GM23338 (cell line): ENCODE measurements around the gene ARHGEF28. TPM values are rescaled to one million over a fixed set of nuclear protein-coding genes. Genes with fewer than 3 reads are reported as not detected.

Experiments used
- ATAC-seq: fragments of 200-7000 bp; cut with Tn5 transposase; 3 replicates; pipeline ENCODE4 v1.9.1; 2020
- DNase-seq: peaks from one replicate; pipeline ENCODE4 v3.0.0-alpha.2; 2015; ENCODE audit warnings: low spot score
- H2AFZ ChIP-seq: fragments of 200-600 bp; sonication (generic); 2 replicates; pipeline ENCODE4 v1.8.0; 2016; ENCODE audit warnings: antibody characterized with exemption, mild to moderate bottlenecking, moderate library complexity
- H3F3A ChIP-seq: fragments of 200-600 bp; sonication (generic); replicated peaks from 2 replicates; pipeline ENCODE4 v1.8.0; 2017; ENCODE audit warnings: antibody characterized with exemption, mixed run types, low read depth
- H3K27ac ChIP-seq: fragments of 200-600 bp; sonication (generic); 2 replicates; pipeline ENCODE4 v1.6.1; 2016; ENCODE audit warnings: low read depth
- H3K27me3 ChIP-seq: fragments of 200-600 bp; sonication (generic); 2 replicates; pipeline ENCODE4 v1.8.0; 2016; ENCODE audit warnings: mild to moderate bottlenecking, mixed run types, moderate library complexity; ENCODE audit not compliant: insufficient read depth
- H3K36me3 ChIP-seq: fragments of 200-600 bp; sonication (generic); 2 replicates; pipeline ENCODE4 v1.8.0; 2016; ENCODE audit warnings: mild to moderate bottlenecking; ENCODE audit not compliant: insufficient read depth
- H3K4me1 ChIP-seq: fragments of 200-600 bp; sonication (generic); 2 replicates; pipeline ENCODE4 v1.8.0; 2016; ENCODE audit warnings: mild to moderate bottlenecking, moderate library complexity; ENCODE audit not compliant: insufficient read depth
- H3K4me2 ChIP-seq: fragments of 200-600 bp; sonication (generic); 2 replicates; pipeline ENCODE4 v1.7.1; 2017; ENCODE audit warnings: mixed run types
- H3K4me3 ChIP-seq: fragments of 200-600 bp; sonication (generic); 2 replicates; pipeline ENCODE4 v1.6.1; 2016; ENCODE audit warnings: mixed run types
- H3K79me2 ChIP-seq: fragments of 200-600 bp; sonication (generic); replicated peaks from 2 replicates; pipeline ENCODE4 v1.8.0; 2017; ENCODE audit warnings: mild to moderate bottlenecking; ENCODE audit not compliant: insufficient read depth
- H3K9me2 ChIP-seq: fragments of 200-600 bp; sonication (generic); 2 replicates; pipeline ENCODE4 v1.8.0; 2017; ENCODE audit not compliant: insufficient read depth
- H4K20me1 ChIP-seq: fragments of 200-600 bp; sonication (generic); replicated peaks from 2 replicates; pipeline ENCODE4 v1.8.0; 2017; ENCODE audit warnings: mild to moderate bottlenecking; ENCODE audit not compliant: insufficient read depth
- H3K27ac Mint-ChIP-seq: 2 replicates; pipeline ENCODE4 v1.8.0; 2020; ENCODE audit warnings: inconsistent platforms, mild to moderate bottlenecking, moderate library complexity, mixed read lengths
- H3K27me3 Mint-ChIP-seq: 3 replicates; pipeline ENCODE4 v1.8.0; 2022; ENCODE audit warnings: low read depth, mild to moderate bottlenecking, moderate library complexity, mixed read lengths, inconsistent platforms; ENCODE audit not compliant: insufficient read depth, poor library complexity
- H3K36me3 Mint-ChIP-seq: 3 replicates; pipeline ENCODE4 v1.8.0; 2021; ENCODE audit warnings: low read depth, mild to moderate bottlenecking, inconsistent platforms, moderate library complexity, mixed read lengths
- H3K4me1 Mint-ChIP-seq: 3 replicates; pipeline ENCODE4 v1.8.0; 2020; ENCODE audit warnings: mild to moderate bottlenecking, inconsistent platforms, mixed read lengths
- H3K4me3 Mint-ChIP-seq: 3 replicates; pipeline ENCODE4 v1.8.0; 2021; ENCODE audit warnings: moderate library complexity, mild to moderate bottlenecking, inconsistent platforms, mixed read lengths
- H3K9me3 Mint-ChIP-seq: 3 replicates; pipeline ENCODE4 v1.8.0; 2020; ENCODE audit warnings: moderate library complexity, mild to moderate bottlenecking, inconsistent platforms, mixed read lengths
- CREB1 ChIP-seq: fragments of 250-450 bp; sonication (Bioruptor Pico); IDR thresholded peaks from 2 replicates; pipeline ENCODE4 v1.5.0; 2020; ENCODE audit warnings: low read depth, mild to moderate bottlenecking, moderate library complexity
- EZH2 ChIP-seq: fragments of 200-600 bp; sonication (generic); IDR thresholded peaks from one replicate; pipeline ENCODE4 v1.8.0; 2017; ENCODE audit warnings: antibody characterized with exemption, mild to moderate bottlenecking, low read depth; ENCODE audit not compliant: unreplicated experiment
- JUNB ChIP-seq: IDR thresholded peaks from one replicate; pipeline ENCODE4 v1.6.1; 2016; ENCODE audit warnings: antibody characterized with exemption; ENCODE audit not compliant: unreplicated experiment
- NANOG ChIP-seq: IDR thresholded peaks from 2 replicates; pipeline ENCODE4 v1.6.1; 2016; ENCODE audit warnings: antibody characterized with exemption, borderline replicate concordance
- POLR2AphosphoS5 ChIP-seq: IDR thresholded peaks from 2 replicates; pipeline ENCODE4 v1.6.1; 2016; ENCODE audit warnings: antibody characterized with exemption, low read depth
- STAT1 ChIP-seq: IDR thresholded peaks from one replicate; pipeline ENCODE4 v1.6.1; 2016; ENCODE audit warnings: antibody characterized with exemption; ENCODE audit not compliant: unreplicated experiment
- ZNF114 ChIP-seq: fragments of 250-450 bp; sonication (Bioruptor Pico); IDR thresholded peaks from 2 replicates; pipeline ENCODE4 v1.5.0; 2020; ENCODE audit warnings: mild to moderate bottlenecking, moderate library complexity
- ZNF331 ChIP-seq: fragments of 250-450 bp; sonication (Bioruptor Pico); IDR thresholded peaks from 2 replicates; pipeline ENCODE4 v1.5.0; 2020; ENCODE audit warnings: low read depth, mild to moderate bottlenecking, moderate library complexity
- polyA plus RNA-seq: library from polyadenylated mRNA; unstranded; fragments of >200 nt; fragmentation: Nextera tagmentation; extraction: Ambion mirVana; gene quantifications from 2 replicates; pipeline ENCODE4 v1.2.1, GENCODE V29; 2016
- total RNA-seq: library from RNA; depleted of rRNA; stranded (reverse); fragments of >200 nt; shearing (Covaris generic); gene quantifications from 2 replicates; pipeline ENCODE4 v1.2.3, GENCODE V29; 2014
- TF ChIP-seq, protein P1 (sequence below): IDR thresholded peaks from 2 replicates; pipeline ENCODE4 v1.6.1; 2016; ENCODE audit warnings: antibody characterized with exemption
- TF ChIP-seq, protein P2 (sequence below): fragments of 250-450 bp; sonication (Bioruptor Pico); IDR thresholded peaks from 2 replicates; pipeline ENCODE4 v1.5.0; 2020; ENCODE audit warnings: mild to moderate bottlenecking, moderate library complexity
- TF ChIP-seq, protein P3 (sequence below), 2 experiments: fragments of 200-600 bp in 1 of 2; sonication (generic) in 1 of 2; conservative IDR thresholded peaks; 2 replicates each; pipeline versions ENCODE4 v1.5.1 to v1.6.1; 2016 to 2017; ENCODE audit warnings: antibody characterized with exemption in 2 of 2, low read depth in 2 of 2, mild to moderate bottlenecking in 2 of 2, moderate library complexity in 1 of 2

The ARHGEF28 gene
- total and polyA plus RNA-seq, 2 experiments from 2014 or later, result 0.39 to 1.0 TPM

DNA sequence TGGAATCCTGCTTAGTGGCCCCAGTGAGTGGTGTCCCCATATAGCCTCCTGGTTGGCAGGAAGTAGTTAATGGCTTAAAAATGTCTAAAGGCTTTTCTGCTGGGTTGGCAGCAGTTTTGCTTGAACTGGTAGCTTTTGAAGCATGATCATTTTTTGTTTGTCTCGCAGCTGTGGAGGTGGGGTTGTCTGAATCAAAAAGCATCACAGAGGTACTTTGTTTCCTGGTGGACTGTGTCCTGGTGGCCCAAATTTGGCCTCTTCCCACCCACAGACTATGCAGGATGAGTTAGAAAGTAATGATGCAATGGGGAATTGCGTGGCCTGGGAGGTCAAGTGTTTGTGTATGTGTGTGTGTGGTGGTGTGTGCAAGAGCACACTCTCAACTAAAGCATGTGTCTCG is 322.7 kb downstream of the ARHGEF28 start:
- ATAC-seq (no peak), DNase-seq (no peak)

DNA sequence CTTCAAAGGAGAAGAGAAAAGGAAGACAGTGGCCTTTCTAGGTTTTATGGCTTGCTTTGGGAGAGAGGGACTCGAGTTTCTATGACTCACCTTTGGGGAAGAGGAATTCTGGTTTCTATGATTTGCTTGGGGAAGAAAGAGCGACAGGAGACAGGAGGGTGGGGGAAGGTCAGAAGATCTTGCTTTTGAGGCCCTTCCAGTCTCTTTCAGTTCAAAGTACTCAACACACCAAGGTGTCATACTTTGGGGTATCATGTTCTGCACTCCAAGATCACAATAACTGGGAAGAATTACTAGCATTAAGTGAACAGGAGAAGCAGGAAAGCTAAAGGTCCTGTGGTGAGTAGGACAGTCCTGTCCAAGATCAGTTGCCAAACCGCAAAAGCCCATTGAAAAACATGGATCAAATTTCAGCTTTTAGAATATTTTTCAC is 324.5 kb downstream of the ARHGEF28 start:
- Mint-ChIP-seq H3K4me3 (no peak overlapping the region), H3K27ac (no peak overlapping the region), H3K9me3 (no peaks in the 10 kb centered on the region), H3K4me1 (peaks cover 5% of the 10 kb centered on the region; the same call in 1 of the 3 replicates), H3K36me3 (no peaks in the 10 kb centered on the region), H3K27me3 (peaks cover 6% of the 10 kb centered on the region)
- Histone ChIP-seq H2AFZ (no peak overlapping the region), H3K4me3 (no peak overlapping the region), H4K20me1 (no peaks in the 10 kb centered on the region), H3K4me1 (0 out of 2 replicates have a peak, but pooled peaks cover 6% of the 10 kb centered on the region), H3K9me2 (no peaks in the 10 kb centered on the region), H3F3A (no peaks in the 10 kb centered on the region), H3K4me2 (no peak overlapping the region), H3K36me3 (no peaks in the 10 kb centered on the region), H3K27me3 (no peaks in the 10 kb centered on the region), H3K27ac (no peak overlapping the region), H3K79me2 (no peaks in the 10 kb centered on the region)
- DNase-seq (no peak), ATAC-seq (no peak)
- TF ChIP-seq, protein P1, sequence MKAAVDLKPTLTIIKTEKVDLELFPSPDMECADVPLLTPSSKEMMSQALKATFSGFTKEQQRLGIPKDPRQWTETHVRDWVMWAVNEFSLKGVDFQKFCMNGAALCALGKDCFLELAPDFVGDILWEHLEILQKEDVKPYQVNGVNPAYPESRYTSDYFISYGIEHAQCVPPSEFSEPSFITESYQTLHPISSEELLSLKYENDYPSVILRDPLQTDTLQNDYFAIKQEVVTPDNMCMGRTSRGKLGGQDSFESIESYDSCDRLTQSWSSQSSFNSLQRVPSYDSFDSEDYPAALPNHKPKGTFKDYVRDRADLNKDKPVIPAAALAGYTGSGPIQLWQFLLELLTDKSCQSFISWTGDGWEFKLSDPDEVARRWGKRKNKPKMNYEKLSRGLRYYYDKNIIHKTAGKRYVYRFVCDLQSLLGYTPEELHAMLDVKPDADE, result no peak
- TF ChIP-seq, protein P2, sequence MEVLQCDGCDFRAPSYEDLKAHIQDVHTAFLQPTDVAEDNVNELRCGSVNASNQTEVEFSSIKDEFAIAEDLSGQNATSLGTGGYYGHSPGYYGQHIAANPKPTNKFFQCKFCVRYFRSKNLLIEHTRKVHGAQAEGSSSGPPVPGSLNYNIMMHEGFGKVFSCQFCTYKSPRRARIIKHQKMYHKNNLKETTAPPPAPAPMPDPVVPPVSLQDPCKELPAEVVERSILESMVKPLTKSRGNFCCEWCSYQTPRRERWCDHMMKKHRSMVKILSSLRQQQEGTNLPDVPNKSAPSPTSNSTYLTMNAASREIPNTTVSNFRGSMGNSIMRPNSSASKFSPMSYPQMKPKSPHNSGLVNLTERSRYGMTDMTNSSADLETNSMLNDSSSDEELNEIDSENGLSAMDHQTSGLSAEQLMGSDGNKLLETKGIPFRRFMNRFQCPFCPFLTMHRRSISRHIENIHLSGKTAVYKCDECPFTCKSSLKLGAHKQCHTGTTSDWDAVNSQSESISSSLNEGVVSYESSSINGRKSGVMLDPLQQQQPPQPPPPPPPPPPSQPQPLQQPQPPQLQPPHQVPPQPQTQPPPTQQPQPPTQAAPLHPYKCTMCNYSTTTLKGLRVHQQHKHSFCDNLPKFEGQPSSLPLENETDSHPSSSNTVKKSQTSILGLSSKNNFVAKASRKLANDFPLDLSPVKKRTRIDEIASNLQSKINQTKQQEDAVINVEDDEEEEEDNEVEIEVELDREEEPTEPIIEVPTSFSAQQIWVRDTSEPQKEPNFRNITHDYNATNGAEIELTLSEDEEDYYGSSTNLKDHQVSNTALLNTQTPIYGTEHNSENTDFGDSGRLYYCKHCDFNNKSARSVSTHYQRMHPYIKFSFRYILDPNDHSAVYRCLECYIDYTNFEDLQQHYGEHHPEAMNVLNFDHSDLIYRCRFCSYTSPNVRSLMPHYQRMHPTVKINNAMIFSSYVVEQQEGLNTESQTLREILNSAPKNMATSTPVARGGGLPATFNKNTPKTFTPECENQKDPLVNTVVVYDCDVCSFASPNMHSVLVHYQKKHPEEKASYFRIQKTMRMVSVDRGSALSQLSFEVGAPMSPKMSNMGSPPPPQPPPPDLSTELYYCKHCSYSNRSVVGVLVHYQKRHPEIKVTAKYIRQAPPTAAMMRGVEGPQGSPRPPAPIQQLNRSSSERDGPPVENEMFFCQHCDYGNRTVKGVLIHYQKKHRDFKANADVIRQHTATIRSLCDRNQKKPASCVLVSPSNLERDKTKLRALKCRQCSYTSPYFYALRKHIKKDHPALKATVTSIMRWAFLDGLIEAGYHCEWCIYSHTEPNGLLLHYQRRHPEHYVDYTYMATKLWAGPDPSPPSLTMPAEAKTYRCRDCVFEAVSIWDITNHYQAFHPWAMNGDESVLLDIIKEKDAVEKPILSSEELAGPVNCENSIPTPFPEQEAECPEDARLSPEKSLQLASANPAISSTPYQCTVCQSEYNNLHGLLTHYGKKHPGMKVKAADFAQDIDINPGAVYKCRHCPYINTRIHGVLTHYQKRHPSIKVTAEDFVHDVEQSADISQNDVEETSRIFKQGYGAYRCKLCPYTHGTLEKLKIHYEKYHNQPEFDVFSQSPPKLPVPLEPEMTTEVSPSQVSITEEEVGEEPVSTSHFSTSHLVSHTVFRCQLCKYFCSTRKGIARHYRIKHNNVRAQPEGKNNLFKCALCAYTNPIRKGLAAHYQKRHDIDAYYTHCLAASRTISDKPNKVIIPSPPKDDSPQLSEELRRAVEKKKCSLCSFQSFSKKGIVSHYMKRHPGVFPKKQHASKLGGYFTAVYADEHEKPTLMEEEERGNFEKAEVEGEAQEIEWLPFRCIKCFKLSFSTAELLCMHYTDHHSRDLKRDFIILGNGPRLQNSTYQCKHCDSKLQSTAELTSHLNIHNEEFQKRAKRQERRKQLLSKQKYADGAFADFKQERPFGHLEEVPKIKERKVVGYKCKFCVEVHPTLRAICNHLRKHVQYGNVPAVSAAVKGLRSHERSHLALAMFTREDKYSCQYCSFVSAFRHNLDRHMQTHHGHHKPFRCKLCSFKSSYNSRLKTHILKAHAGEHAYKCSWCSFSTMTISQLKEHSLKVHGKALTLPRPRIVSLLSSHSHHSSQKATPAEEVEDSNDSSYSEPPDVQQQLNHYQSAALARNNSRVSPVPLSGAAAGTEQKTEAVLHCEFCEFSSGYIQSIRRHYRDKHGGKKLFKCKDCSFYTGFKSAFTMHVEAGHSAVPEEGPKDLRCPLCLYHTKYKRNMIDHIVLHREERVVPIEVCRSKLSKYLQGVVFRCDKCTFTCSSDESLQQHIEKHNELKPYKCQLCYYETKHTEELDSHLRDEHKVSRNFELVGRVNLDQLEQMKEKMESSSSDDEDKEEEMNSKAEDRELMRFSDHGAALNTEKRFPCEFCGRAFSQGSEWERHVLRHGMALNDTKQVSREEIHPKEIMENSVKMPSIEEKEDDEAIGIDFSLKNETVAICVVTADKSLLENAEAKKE (CRISPR knock-in tag), result no peak
- TF ChIP-seq JUNB (no peak), CREB1 (no peak)
- TF ChIP-seq, protein P3, sequence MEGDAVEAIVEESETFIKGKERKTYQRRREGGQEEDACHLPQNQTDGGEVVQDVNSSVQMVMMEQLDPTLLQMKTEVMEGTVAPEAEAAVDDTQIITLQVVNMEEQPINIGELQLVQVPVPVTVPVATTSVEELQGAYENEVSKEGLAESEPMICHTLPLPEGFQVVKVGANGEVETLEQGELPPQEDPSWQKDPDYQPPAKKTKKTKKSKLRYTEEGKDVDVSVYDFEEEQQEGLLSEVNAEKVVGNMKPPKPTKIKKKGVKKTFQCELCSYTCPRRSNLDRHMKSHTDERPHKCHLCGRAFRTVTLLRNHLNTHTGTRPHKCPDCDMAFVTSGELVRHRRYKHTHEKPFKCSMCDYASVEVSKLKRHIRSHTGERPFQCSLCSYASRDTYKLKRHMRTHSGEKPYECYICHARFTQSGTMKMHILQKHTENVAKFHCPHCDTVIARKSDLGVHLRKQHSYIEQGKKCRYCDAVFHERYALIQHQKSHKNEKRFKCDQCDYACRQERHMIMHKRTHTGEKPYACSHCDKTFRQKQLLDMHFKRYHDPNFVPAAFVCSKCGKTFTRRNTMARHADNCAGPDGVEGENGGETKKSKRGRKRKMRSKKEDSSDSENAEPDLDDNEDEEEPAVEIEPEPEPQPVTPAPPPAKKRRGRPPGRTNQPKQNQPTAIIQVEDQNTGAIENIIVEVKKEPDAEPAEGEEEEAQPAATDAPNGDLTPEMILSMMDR (conservative IDR thresholded peaks at IDR 0.05; ENCODE audit: low read depth in 2 of 2), result no peak

More for the DNA sequence above, 322.7 kb downstream of the ARHGEF28 start:
- Histone ChIP-seq H2AFZ (0 out of 2 replicates have a peak overlapping the region, but pooled peaks have one; percentile 43), H3K36me3 (no peaks in the 10 kb centered on the region), H3K9me2 (no peaks in the 10 kb centered on the region), H3F3A (no peaks in the 10 kb centered on the region), H3K27me3 (no peaks in the 10 kb centered on the region), H3K27ac (no peak overlapping the region), H3K4me2 (no peak overlapping the region), H3K4me3 (no peak overlapping the region), H4K20me1 (no peaks in the 10 kb centered on the region), H3K4me1 (0 out of 2 replicates have a peak, but pooled peaks cover 6% of the 10 kb centered on the region), H3K79me2 (no peaks in the 10 kb centered on the region)
- Mint-ChIP-seq H3K36me3 (no peaks in the 10 kb centered on the region), H3K4me3 (no peak overlapping the region), H3K27ac (no peak overlapping the region), H3K27me3 (peaks cover 6% of the 10 kb centered on the region), H3K4me1 (peaks cover 5% of the 10 kb centered on the region; the same call in 1 of the 3 replicates), H3K9me3 (no peaks in the 10 kb centered on the region; the same call in 2 of the 3 replicates)
- TF ChIP-seq POLR2AphosphoS5 (no peak), NANOG (no peak), STAT1 (no peak), ZNF331 (CRISPR knock-in tag) (no peak), CREB1 (no peak), EZH2 (no peak), ZNF114 (CRISPR knock-in tag) (no peak)
- TF ChIP-seq, protein P3 (conservative IDR thresholded peaks at IDR 0.05; ENCODE audit: low read depth in 2 of 2), result no peak
